IPS-20b (cell line): ENCODE results near the gene POLE2.

Experiments used
- H3K27ac ChIP-seq: one replicate; pipeline ENCODE4 v1.5.1; 2013; ENCODE audit warnings: low read length
- H3K27me3 ChIP-seq: 2 replicates; pipeline ENCODE4 v1.6.1; 2013; ENCODE audit warnings: mild to moderate bottlenecking, low read length, inconsistent platforms; ENCODE audit not compliant: insufficient read depth
- H3K36me3 ChIP-seq: 2 replicates; pipeline ENCODE4 v1.6.1; 2013; ENCODE audit warnings: low read depth, mild to moderate bottlenecking, inconsistent platforms, low read length, moderate library complexity; ENCODE audit not compliant: insufficient read depth
- H3K4me1 ChIP-seq: 2 replicates; pipeline ENCODE4 v1.6.1; 2013; ENCODE audit warnings: mild to moderate bottlenecking, control low read depth, inconsistent platforms, low read length, moderate library complexity; ENCODE audit not compliant: insufficient read depth
- H3K4me3 ChIP-seq: 2 replicates; pipeline ENCODE4 v1.5.1; 2013; ENCODE audit warnings: mild to moderate bottlenecking, low read length, inconsistent platforms
- H3K9ac ChIP-seq: 2 replicates; pipeline ENCODE4 v1.6.1; 2013; ENCODE audit warnings: low read depth, mild to moderate bottlenecking, inconsistent platforms, low read length, moderate library complexity
- H3K9me3 ChIP-seq: 2 replicates; pipeline ENCODE4 v1.6.1; 2013; ENCODE audit warnings: mild to moderate bottlenecking, low read depth, low read length, inconsistent platforms; ENCODE audit not compliant: insufficient read depth

The POLE2 gene

GRCh38 chr14:49654511-49654910, 33.5 kb downstream of the POLE2 start:
- Histone ChIP-seq H3K4me3 (no peak overlapping the region), H3K36me3 (peaks cover 42% of the 10 kb centered on the region), H3K4me1 (no peaks in the 10 kb centered on the region), H3K27ac (no peak overlapping the region), H3K27me3 (no peaks in the 10 kb centered on the region), H3K9me3 (no peaks in the 10 kb centered on the region), H3K9ac (no peak overlapping the region)

- no peaks in the 10 kb centered on the region for H3K9me3 ChIP-seq
- H3K27ac ChIP-seq = no peak overlapping the region
- peaks cover 45% of the 10 kb centered on the region for H3K36me3 ChIP-seq
- no peaks in the 10 kb centered on the region for H3K4me1 ChIP-seq
- H3K9ac ChIP-seq = no peak overlapping the region
- no peaks in the 10 kb centered on the region for H3K27me3 ChIP-seq
- no peak overlapping the region for H3K4me3 ChIP-seq
Observed at GRCh38 chr14:49653508-49653907, 34.5 kb downstream of the POLE2 start.

GRCh38 chr14:49642163-49642562, 45.9 kb downstream of the POLE2 start:
- H3K36me3 ChIP-seq = peaks cover 43% of the 10 kb centered on the region
- no peaks in the 10 kb centered on the region for H3K27me3 ChIP-seq
- no peak overlapping the region for H3K27ac ChIP-seq
- peaks cover 4% of the 10 kb centered on the region; the same call in 1 of the 2 replicates for H3K4me1 ChIP-seq
- H3K9ac ChIP-seq = no peak overlapping the region
- no peaks in the 10 kb centered on the region for H3K9me3 ChIP-seq
- no peak overlapping the region for H3K4me3 ChIP-seq

GRCh38 chr14:49641697-49642129, 46.3 kb downstream of the POLE2 start:
- no peaks in the 10 kb centered on the region for H3K9me3 ChIP-seq
- H3K9ac ChIP-seq = no peak overlapping the region
- peaks cover 4% of the 10 kb centered on the region; the same call in 1 of the 2 replicates for H3K4me1 ChIP-seq
- H3K27me3 ChIP-seq = no peaks in the 10 kb centered on the region
- H3K4me3 ChIP-seq = no peak overlapping the region
- H3K36me3 ChIP-seq = peaks cover 43% of the 10 kb centered on the region
- H3K27ac ChIP-seq = no peak overlapping the region

- Histone ChIP-seq H3K27ac (no peak overlapping the region), H3K4me3 (no peak overlapping the region), H3K9me3 (no peaks in the 10 kb centered on the region), H3K36me3 (peaks cover 43% of the 10 kb centered on the region), H3K27me3 (no peaks in the 10 kb centered on the region), H3K9ac (no peak overlapping the region), H3K4me1 (peaks cover 4% of the 10 kb centered on the region; the same call in 1 of the 2 replicates)
Observed at GRCh38 chr14:49640540-49641417, 47.2 kb downstream of the POLE2 start.

- Histone ChIP-seq H3K9ac (no peak overlapping the region), H3K4me1 (peaks cover 4% of the 10 kb centered on the region; the same call in 1 of the 2 replicates), H3K36me3 (peaks cover 38% of the 10 kb centered on the region), H3K27ac (no peak overlapping the region), H3K27me3 (no peaks in the 10 kb centered on the region), H3K9me3 (no peaks in the 10 kb centered on the region), H3K4me3 (no peak overlapping the region)
Observed at GRCh38 chr14:49637534-49638078, 50.4 kb downstream of the POLE2 start.

GRCh38 chr14:49636866-49637265, 51.1 kb downstream of the POLE2 start:
- Histone ChIP-seq H3K9ac (peak overlapping the region; percentile 27; the same call in 1 of the 2 replicates), H3K4me1 (peaks cover 5% of the 10 kb centered on the region; the same call in 1 of the 2 replicates), H3K36me3 (peaks cover 38% of the 10 kb centered on the region), H3K27ac (no peak overlapping the region), H3K27me3 (no peaks in the 10 kb centered on the region), H3K9me3 (no peaks in the 10 kb centered on the region), H3K4me3 (0 out of 2 replicates have a peak overlapping the region, but pooled peaks have one; percentile 18)

- H3K27ac ChIP-seq = peak within 1 kb of the TSS; percentile 96
- peaks cover 4% of the 10 kb centered on the region; the same call in 1 of the 2 replicates for H3K4me1 ChIP-seq
- no peaks in the 10 kb centered on the region for H3K27me3 ChIP-seq
- no peaks in the 10 kb centered on the region for H3K9me3 ChIP-seq
- H3K36me3 ChIP-seq = peaks cover 39% of the 10 kb centered on the region
- H3K4me3 ChIP-seq = peak within 1 kb of the TSS; percentile 89
- peak within 1 kb of the TSS; percentile 95 for H3K9ac ChIP-seq
Observed at GRCh38 chr14:49634547-49635334, 53.3 kb downstream of the POLE2 start, which contains the start of gene DNAAF2. Gene DNAAF2 (minus strand): TSS chr14:49635244. CDS start chr14:49635149, 95 bp downstream.

- Histone ChIP-seq H3K27me3 (no peaks in the 10 kb centered on the region), H3K9ac (peak overlapping the region; percentile 95), H3K36me3 (peaks cover 33% of the 10 kb centered on the region), H3K4me3 (peak overlapping the region; percentile 89), H3K9me3 (no peaks in the 10 kb centered on the region), H3K4me1 (peaks cover 4% of the 10 kb centered on the region; the same call in 1 of the 2 replicates), H3K27ac (peak overlapping the region; percentile 96)
Observed at GRCh38 chr14:49633640-49634546, 54.1 kb downstream of the POLE2 start.

GRCh38 chr14:49623941-49624839, 63.8 kb downstream of the POLE2 start:
- Histone ChIP-seq H3K27ac (no peak overlapping the region), H3K4me1 (0 out of 2 replicates have a peak, but pooled peaks cover 4% of the 10 kb centered on the region), H3K4me3 (no peak overlapping the region), H3K9ac (no peak overlapping the region), H3K9me3 (no peaks in the 10 kb centered on the region), H3K36me3 (peaks cover 41% of the 10 kb centered on the region), H3K27me3 (no peaks in the 10 kb centered on the region)
